Measurements from ENCODE around the gene AOPEP. TPM values are rescaled to one million over a fixed set of nuclear protein-coding genes. Genes with fewer than 3 reads are reported as not detected.
A peak's percentile ranks its signal among the peaks of the same experiment; 100 is the strongest.

Gene AOPEP, protein sequence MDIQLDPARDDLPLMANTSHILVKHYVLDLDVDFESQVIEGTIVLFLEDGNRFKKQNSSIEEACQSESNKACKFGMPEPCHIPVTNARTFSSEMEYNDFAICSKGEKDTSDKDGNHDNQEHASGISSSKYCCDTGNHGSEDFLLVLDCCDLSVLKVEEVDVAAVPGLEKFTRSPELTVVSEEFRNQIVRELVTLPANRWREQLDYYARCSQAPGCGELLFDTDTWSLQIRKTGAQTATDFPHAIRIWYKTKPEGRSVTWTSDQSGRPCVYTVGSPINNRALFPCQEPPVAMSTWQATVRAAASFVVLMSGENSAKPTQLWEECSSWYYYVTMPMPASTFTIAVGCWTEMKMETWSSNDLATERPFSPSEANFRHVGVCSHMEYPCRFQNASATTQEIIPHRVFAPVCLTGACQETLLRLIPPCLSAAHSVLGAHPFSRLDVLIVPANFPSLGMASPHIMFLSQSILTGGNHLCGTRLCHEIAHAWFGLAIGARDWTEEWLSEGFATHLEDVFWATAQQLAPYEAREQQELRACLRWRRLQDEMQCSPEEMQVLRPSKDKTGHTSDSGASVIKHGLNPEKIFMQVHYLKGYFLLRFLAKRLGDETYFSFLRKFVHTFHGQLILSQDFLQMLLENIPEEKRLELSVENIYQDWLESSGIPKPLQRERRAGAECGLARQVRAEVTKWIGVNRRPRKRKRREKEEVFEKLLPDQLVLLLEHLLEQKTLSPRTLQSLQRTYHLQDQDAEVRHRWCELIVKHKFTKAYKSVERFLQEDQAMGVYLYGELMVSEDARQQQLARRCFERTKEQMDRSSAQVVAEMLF
- 100 to 1,000 TPM in 2 of 4 donors, 10 to 100 TPM in 2; 80.7 to 428 (median 126) TPM for total RNA-seq

DNA sequence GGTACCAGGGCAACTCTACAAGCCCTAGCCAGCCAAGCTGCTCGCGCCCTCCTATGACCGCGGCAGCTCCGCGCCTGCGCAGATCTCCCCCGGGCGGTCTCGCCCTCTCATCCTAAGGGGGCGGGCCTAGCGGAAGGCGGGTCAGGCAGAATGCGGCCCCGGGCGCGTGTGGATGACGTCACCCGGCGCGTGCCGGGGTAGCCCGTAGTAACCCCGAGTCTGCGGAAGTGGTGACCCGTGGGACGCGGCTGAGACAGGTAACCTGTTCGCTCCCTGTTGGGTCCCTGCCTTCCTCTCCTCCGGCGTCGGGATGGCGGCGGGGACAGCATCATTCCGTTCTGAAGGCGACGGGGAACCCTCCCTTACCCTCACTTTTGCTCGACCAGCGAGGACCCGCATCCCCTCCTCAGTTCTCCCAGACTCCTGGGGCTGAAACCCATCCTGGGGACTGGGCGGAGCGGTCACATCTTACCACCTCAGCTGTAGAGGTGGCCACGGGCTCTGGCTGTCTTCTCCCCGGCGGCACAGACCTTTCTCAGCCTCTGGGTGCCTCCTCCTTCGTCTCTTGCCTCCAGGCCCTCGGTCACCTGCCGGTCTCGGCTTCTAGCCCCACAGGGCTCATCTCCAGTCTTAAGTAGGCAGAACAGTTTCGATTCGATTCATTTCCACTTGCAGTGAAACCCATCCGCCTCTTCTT lies at the start of gene AOPEP:
Gene AOPEP (plus strand): TSS at position 205 of the 697 bp plus-strand sequence. CDS start 33,085 bp downstream, outside the sequence.
- TF ChIP-seq POLR2A (IDR thresholded peaks at IDR 0.05) = peak; percentile 51 to 81
- TF ChIP-seq, protein P1, sequence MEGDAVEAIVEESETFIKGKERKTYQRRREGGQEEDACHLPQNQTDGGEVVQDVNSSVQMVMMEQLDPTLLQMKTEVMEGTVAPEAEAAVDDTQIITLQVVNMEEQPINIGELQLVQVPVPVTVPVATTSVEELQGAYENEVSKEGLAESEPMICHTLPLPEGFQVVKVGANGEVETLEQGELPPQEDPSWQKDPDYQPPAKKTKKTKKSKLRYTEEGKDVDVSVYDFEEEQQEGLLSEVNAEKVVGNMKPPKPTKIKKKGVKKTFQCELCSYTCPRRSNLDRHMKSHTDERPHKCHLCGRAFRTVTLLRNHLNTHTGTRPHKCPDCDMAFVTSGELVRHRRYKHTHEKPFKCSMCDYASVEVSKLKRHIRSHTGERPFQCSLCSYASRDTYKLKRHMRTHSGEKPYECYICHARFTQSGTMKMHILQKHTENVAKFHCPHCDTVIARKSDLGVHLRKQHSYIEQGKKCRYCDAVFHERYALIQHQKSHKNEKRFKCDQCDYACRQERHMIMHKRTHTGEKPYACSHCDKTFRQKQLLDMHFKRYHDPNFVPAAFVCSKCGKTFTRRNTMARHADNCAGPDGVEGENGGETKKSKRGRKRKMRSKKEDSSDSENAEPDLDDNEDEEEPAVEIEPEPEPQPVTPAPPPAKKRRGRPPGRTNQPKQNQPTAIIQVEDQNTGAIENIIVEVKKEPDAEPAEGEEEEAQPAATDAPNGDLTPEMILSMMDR (IDR thresholded peaks at IDR 0.05) = peak in 2 of 4 experiments; percentile 29 to 35
- Histone ChIP-seq H3K27ac (peak within 1 kb of the TSS; percentile 87), H3K4me1 (peaks cover 0 to 4% of the 10 kb centered on the region in 2 donors), H3K9me3 (no peaks in the 10 kb centered on the region), H3K36me3 (no peaks in the 10 kb centered on the region), H3K4me3 (peak within 1 kb of the TSS; percentile 60 to 94), H3K27me3 (no peaks in the 10 kb centered on the region)
- intact Hi-C loops (cut with DNase I; ENCODE audit: low total_unique reads) = no loop called here
- peak; percentile 98 for DNase-seq

- DNase-seq = no peak
- intact Hi-C loops (cut with DNase I; ENCODE audit: low total_unique reads) = no loop called here
- H3K27ac ChIP-seq = no peak overlapping the region
- TF ChIP-seq POLR2A (IDR thresholded peaks at IDR 0.05) = no peak
- TF ChIP-seq, protein P1 (IDR thresholded peaks at IDR 0.05) = no peak
- no peak overlapping the region for H3K4me3 ChIP-seq
- no peaks in the 10 kb centered on the region for H3K27me3 ChIP-seq
- H3K36me3 ChIP-seq = no peaks in the 10 kb centered on the region
- H3K4me1 ChIP-seq = peaks cover 0 to 8% of the 10 kb centered on the region in 2 donors
- no peaks in the 10 kb centered on the region for H3K9me3 ChIP-seq
Observed at GRCh38 chr9:94677929-94678328, 48.6 kb upstream of the AOPEP start.

DNA sequence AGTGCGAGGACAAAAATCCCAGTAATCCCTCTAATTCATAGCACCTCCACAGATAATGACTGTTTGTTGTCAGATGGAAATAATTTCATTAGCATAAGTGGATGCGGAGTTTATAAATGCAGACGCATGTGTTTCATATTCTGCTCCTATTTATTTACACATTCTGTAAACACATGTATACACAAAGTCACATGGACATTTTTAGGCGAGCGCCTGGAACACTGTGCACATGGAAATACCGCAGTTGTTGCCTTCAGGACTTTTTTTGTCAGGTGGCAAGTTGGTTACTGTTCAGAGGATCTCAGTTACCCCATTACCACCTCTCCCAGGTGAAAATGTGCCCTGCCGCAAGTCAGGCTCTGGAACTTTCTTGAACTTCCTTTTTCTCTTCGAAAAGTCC lies 46.9 kb upstream of the AOPEP start:
- Histone ChIP-seq H3K27ac (no peak overlapping the region), H3K4me1 (peaks cover 0 to 8% of the 10 kb centered on the region in 2 donors), H3K9me3 (no peaks in the 10 kb centered on the region), H3K27me3 (no peaks in the 10 kb centered on the region), H3K36me3 (no peaks in the 10 kb centered on the region), H3K4me3 (no peak overlapping the region)
- TF ChIP-seq, protein P1 (IDR thresholded peaks at IDR 0.05) = no peak
- no peak for DNase-seq
- intact Hi-C loops (cut with DNase I; ENCODE audit: low total_unique reads) = no loop called here

DNA sequence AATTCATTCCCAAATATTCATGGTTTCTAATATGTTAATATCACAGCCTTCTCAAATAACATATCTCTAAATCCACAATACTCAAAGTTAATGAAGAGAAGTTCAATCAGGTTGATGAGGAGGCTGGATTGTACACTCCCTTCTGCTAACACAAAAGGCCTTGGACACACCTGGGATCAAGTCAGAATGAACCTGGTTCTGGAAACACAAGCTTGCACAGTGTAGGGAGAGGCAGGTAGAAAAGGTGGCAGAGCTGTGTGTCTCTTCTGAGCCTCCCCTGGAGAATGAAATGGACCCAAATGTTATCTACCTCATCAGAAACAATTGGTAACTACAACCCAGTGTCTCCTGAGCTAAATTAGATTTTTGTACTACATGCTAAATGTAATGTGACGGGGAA lies 46.5 kb upstream of the AOPEP start:
- TF ChIP-seq, protein P1 (IDR thresholded peaks at IDR 0.05) = no peak
- TF ChIP-seq POLR2A (IDR thresholded peaks at IDR 0.05) = no peak
- Histone ChIP-seq H3K9me3 (no peaks in the 10 kb centered on the region), H3K27me3 (no peaks in the 10 kb centered on the region), H3K27ac (no peak overlapping the region), H3K4me1 (peaks cover 0 to 8% of the 10 kb centered on the region in 2 donors), H3K4me3 (no peak overlapping the region), H3K36me3 (no peaks in the 10 kb centered on the region)
- intact Hi-C loops (cut with DNase I; ENCODE audit: low total_unique reads) = loop anchor here (5.0 to 10.0 kb wide), 2 partner anchors 85 to 452 kb away; no protein-coding TSS in a partner anchor
- DNase-seq = no peak

All from uterus (tissue), 4 donors.